Mucosa of stomach (tissue), 1 donor: Measurements from ENCODE around the gene SIRT2.
"Not testable (repeated sequence)": the region's sequence is repeated elsewhere in the genome, so short reads cannot be mapped to it uniquely, and the experiment has no call there.

Experiments used
- H3K27me3 ChIP-seq: one replicate; pipeline ENCODE4 v1.7.0; 2013; ENCODE audit warnings: mild to moderate bottlenecking, low read length; ENCODE audit not compliant: control insufficient read depth, insufficient read depth
- H3K36me3 ChIP-seq: one replicate; pipeline ENCODE4 v1.7.0; 2013; ENCODE audit warnings: low read length; ENCODE audit not compliant: control insufficient read depth, insufficient read depth
- H3K4me1 ChIP-seq: one replicate; pipeline ENCODE4 v1.7.0; 2013; ENCODE audit warnings: mild to moderate bottlenecking, low read length; ENCODE audit not compliant: control insufficient read depth, insufficient read depth
- H3K4me3 ChIP-seq: one replicate; pipeline ENCODE4 v1.7.0; 2013; ENCODE audit warnings: low read length
- H3K9ac ChIP-seq: one replicate; pipeline ENCODE4 v1.7.0; 2013; ENCODE audit warnings: mild to moderate bottlenecking, low read length, moderate library complexity
- H3K9me3 ChIP-seq: one replicate; pipeline ENCODE4 v1.7.0; 2013; ENCODE audit warnings: mild to moderate bottlenecking, low read length, moderate library complexity; ENCODE audit not compliant: control insufficient read depth
- donor health status: Pancreatic carcinoma.

The SIRT2 gene

GRCh38 chr19:38880882-38881609 lies 18.4 kb downstream of the SIRT2 start:
- H3K36me3 ChIP-seq = no peaks in the 10 kb centered on the region
- no peak overlapping the region for H3K9ac ChIP-seq
- no peak overlapping the region for H3K4me3 ChIP-seq
- H3K9me3 ChIP-seq = no peaks in the 10 kb centered on the region
- peaks cover 12% of the 10 kb centered on the region for H3K4me1 ChIP-seq
- no peaks in the 10 kb centered on the region for H3K27me3 ChIP-seq

- H3K36me3 ChIP-seq = no peaks in the 10 kb centered on the region
- H3K9ac ChIP-seq = no peak overlapping the region
- no peaks in the 10 kb centered on the region for H3K9me3 ChIP-seq
- no peaks in the 10 kb centered on the region for H3K27me3 ChIP-seq
- no peak overlapping the region for H3K4me3 ChIP-seq
- peaks cover 12% of the 10 kb centered on the region for H3K4me1 ChIP-seq
Measured at GRCh38 chr19:38880076-38880881, 19.1 kb downstream of the SIRT2 start.

GRCh38 chr19:38879400-38879751 lies 20.0 kb downstream of the SIRT2 start:
- H3K4me1 ChIP-seq = peaks cover 12% of the 10 kb centered on the region
- H3K27me3 ChIP-seq = no peaks in the 10 kb centered on the region
- no peaks in the 10 kb centered on the region for H3K9me3 ChIP-seq
- no peak overlapping the region for H3K9ac ChIP-seq
- H3K4me3 ChIP-seq = no peak overlapping the region
- no peaks in the 10 kb centered on the region for H3K36me3 ChIP-seq

GRCh38 chr19:38878575-38879399 lies 20.6 kb downstream of the SIRT2 start:
- Histone ChIP-seq H3K36me3 (no peaks in the 10 kb centered on the region), H3K9me3 (no peaks in the 10 kb centered on the region), H3K4me3 (no peak overlapping the region), H3K9ac (peak overlapping the region; percentile 66), H3K27me3 (no peaks in the 10 kb centered on the region), H3K4me1 (peaks cover 12% of the 10 kb centered on the region)

- no peaks in the 10 kb centered on the region for H3K27me3 ChIP-seq
- peaks cover 12% of the 10 kb centered on the region for H3K4me1 ChIP-seq
- H3K9me3 ChIP-seq = no peaks in the 10 kb centered on the region
- no peak within 1 kb of the TSS for H3K4me3 ChIP-seq
- no peaks in the 10 kb centered on the region for H3K36me3 ChIP-seq
- H3K9ac ChIP-seq = peak within 1 kb of the TSS; percentile 66
Measured at GRCh38 chr19:38877781-38878574, 21.4 kb downstream of the SIRT2 start, which contains the start of gene RINL. Gene RINL, minus strand, starts transcription at chr19:38878275. Its CDS starts 1,533 bp downstream, at chr19:38876742.

GRCh38 chr19:38875656-38876395 lies 23.6 kb downstream of the SIRT2 start:
- Histone ChIP-seq H3K4me3 (no peak overlapping the region), H3K36me3 (no peaks in the 10 kb centered on the region), H3K27me3 (no peaks in the 10 kb centered on the region), H3K9me3 (no peaks in the 10 kb centered on the region), H3K4me1 (peaks cover 12% of the 10 kb centered on the region), H3K9ac (no peak overlapping the region)

GRCh38 chr19:38873400-38873799 lies 26.0 kb downstream of the SIRT2 start:
- H3K9me3 ChIP-seq, H3K9ac ChIP-seq, H3K36me3 ChIP-seq, H3K27me3 ChIP-seq, H3K4me3 ChIP-seq: not testable (repeated sequence)
- peaks cover 24% of the 10 kb centered on the region for H3K4me1 ChIP-seq

GRCh38 chr19:38870612-38871011 lies 28.8 kb downstream of the SIRT2 start:
- Histone ChIP-seq H3K36me3 (no peaks in the 10 kb centered on the region), H3K27me3 (no peaks in the 10 kb centered on the region), H3K4me3 (no peak overlapping the region), H3K4me1 (peaks cover 21% of the 10 kb centered on the region), H3K9me3 (no peaks in the 10 kb centered on the region), H3K9ac (no peak overlapping the region)

GRCh38 chr19:38869836-38870607 lies 29.4 kb downstream of the SIRT2 start:
- peaks cover 27% of the 10 kb centered on the region for H3K4me1 ChIP-seq
- H3K4me3 ChIP-seq = peak overlapping the region; percentile 12
- H3K36me3 ChIP-seq = no peaks in the 10 kb centered on the region
- no peaks in the 10 kb centered on the region for H3K9me3 ChIP-seq
- H3K9ac ChIP-seq = peak overlapping the region; percentile 66
- no peaks in the 10 kb centered on the region for H3K27me3 ChIP-seq

- H3K4me3 ChIP-seq = peak overlapping the region; percentile 12
- peaks cover 34% of the 10 kb centered on the region for H3K4me1 ChIP-seq
- H3K9me3 ChIP-seq = no peaks in the 10 kb centered on the region
Measured at GRCh38 chr19:38869160-38869835, 30.1 kb downstream of the SIRT2 start.

More at GRCh38 chr19:38869160-38869835, 30.1 kb downstream of the SIRT2 start:
- Histone ChIP-seq H3K9ac (peak overlapping the region; percentile 66), H3K36me3 (no peaks in the 10 kb centered on the region), H3K27me3 (no peaks in the 10 kb centered on the region)
